GM23248 (cell line): ENCODE results near the gene NAA20.

Source experiments
- EZH2 ChIP-seq: fragments of 200-600 bp; sonication (generic); IDR thresholded peaks from 2 replicates; pipeline ENCODE4 v1.6.1; 2018; ENCODE audit warnings: antibody characterized with exemption, mild to moderate bottlenecking; ENCODE audit not compliant: insufficient read depth, poor library complexity, severe bottlenecking
- EZH2phosphoT487 ChIP-seq: fragments of 200-600 bp; sonication (generic); IDR thresholded peaks from 2 replicates; pipeline ENCODE4 v1.6.1; 2018; ENCODE audit warnings: antibody characterized with exemption, moderate library complexity, mild to moderate bottlenecking, low read depth; ENCODE audit not compliant: insufficient read depth

DNA sequence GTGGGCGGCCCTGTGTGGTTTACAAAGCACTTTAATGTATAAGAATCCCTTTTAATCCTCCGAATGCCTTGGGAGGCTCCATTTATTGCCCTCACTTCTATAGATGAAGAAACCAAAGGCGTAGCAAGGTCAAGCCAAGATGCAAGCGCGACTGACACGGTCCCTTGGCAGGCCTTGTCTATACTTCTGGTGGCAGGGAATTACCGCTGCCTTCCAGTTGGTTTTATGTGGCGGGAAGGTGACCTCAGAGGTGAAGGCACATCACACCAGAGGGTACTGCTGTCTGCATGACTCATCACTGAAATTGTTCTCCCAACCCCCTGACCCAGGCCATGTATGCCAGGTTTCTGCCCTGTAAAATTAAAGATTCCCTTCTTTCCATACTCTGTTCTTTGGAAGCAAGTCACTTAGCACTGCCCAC is 36.1 kb upstream of the NAA20 start:
- TF ChIP-seq EZH2 (no peak), EZH2phosphoT487 (no peak)
